ENCODE results near the gene COL6A5. TPM values are rescaled to one million over a fixed set of nuclear protein-coding genes. Genes with fewer than 3 reads are reported as not detected.

The COL6A5 gene
- total and polyA plus RNA-seq, 10 of the 15 experiments (the other 5 are each of a cell fraction or from before 2014, with no cell fraction given): 0.04 to 0.11 TPM; not detected in 8

DNA sequence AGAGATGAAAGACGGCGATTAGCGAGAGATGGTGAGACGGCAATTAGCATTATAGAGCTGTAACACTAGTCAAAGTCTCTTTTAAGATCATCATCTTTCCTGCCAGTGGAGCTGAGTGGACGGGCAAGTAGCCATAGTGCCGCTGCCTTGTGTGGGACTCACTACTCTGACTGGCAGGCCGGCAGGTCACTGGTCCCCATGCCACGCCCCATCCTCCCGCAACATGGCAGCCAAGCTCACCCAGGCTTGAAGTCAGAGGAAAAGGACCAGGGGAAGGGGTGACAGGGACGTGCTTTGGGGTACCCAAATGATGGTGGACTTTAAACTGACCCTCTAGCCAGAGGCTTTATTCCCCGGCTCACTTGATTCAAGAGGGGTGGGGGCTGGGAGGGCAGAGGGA lies 44.6 kb upstream of the COL6A5 start (continued):
- no peak for TF ChIP-seq CHD1 (IDR thresholded peaks at IDR 0.05; ENCODE audit: low read depth, low read length)
- TF ChIP-seq RELB (IDR thresholded peaks at IDR 0.05; ENCODE audit: low read depth): no peak

- no peaks in the 10 kb centered on the region for H3K4me1 ChIP-seq (ENCODE audit: control insufficient read depth, insufficient read depth, low read length)
- ATAC-seq: no peak
- H3K9ac ChIP-seq (ENCODE audit: control insufficient read depth, insufficient read depth, low read length): no peak overlapping the region
- H4K20me1 ChIP-seq (ENCODE audit: control insufficient read depth, insufficient read depth): no peaks in the 10 kb centered on the region
- no peak overlapping the region for H3K4me2 ChIP-seq (ENCODE audit: control insufficient read depth, insufficient read depth)
- intact Hi-C loops (cut with micrococcal nuclease; ENCODE audit: unreplicated experiment) (no loop called here), in situ Hi-C loops (cut with MboI) (no loop called here)
- no peak overlapping the region for H2AFZ ChIP-seq (ENCODE audit: control insufficient read depth, low read depth, low read length)
- SMC1A ChIA-PET (ENCODE audit: uncharacterized antibody, unreplicated experiment): no interaction called here
- DNase-seq (ENCODE audit: low read depth, low spot score): no peak
- no peaks in the 10 kb centered on the region for H3K27me3 ChIP-seq (replicated peaks in 1 of 2; ENCODE audit: control insufficient read depth in 2 of 2, insufficient read depth in 2 of 2, low read length in 1 of 2)
- no peaks in the 10 kb centered on the region for H3K9me3 ChIP-seq (replicated peaks; ENCODE audit: control insufficient read depth, insufficient read depth, low read length)
- no peaks in the 10 kb centered on the region for H3K36me3 ChIP-seq (ENCODE audit: control insufficient read depth in 2 of 2, insufficient read depth in 2 of 2, low read length in 1 of 2)
- H3K79me2 ChIP-seq (ENCODE audit: control insufficient read depth, insufficient read depth, low read length): no peaks in the 10 kb centered on the region
- WGBS (ENCODE audit: insufficient coverage, insufficient replicate concordance, low lambda C conversion rate, missing lambda C conversion rate): 6% methylated on average over 4 of the region's 4 CpGs
- POLR2A ChIA-PET: no interaction called here
- BruUV-seq (replicated peaks): no TSS peak
- H3K27ac ChIP-seq (ENCODE audit: control insufficient read depth, insufficient read depth): no peak overlapping the region
- no peak for FAIRE-seq
- CTCF ChIA-PET: no interaction called here
- RAD21 ChIA-PET (ENCODE audit: unreplicated experiment): no interaction called here
- no peak overlapping the region for H3K4me3 ChIP-seq
- TF ChIP-seq MTA2 (IDR thresholded peaks at IDR 0.05; ENCODE audit: low read depth) (no peak), RFX5 (IDR thresholded peaks at IDR 0.05; ENCODE audit: low read depth, low read length) (no peak), NFYB (IDR thresholded peaks at IDR 0.05; ENCODE audit: insufficient read depth, low read depth, low read length) (no peak), ESRRA (IDR thresholded peaks at IDR 0.05; ENCODE audit: low read length) (no peak), MTA3 (IDR thresholded peaks at IDR 0.05; ENCODE audit: borderline replicate concordance, low read length) (no peak), CUX1 (IDR thresholded peaks at IDR 0.05; ENCODE audit: insufficient replicate concordance, low read depth, low read length) (no peak), STAT1 (conservative IDR thresholded peaks at IDR 0.05) (no peak), EP300 (IDR thresholded peaks at IDR 0.05; ENCODE audit: borderline replicate concordance in 1 of 2, control insufficient read depth in 1 of 2, low read depth in 2 of 2, low read length in 2 of 2) (no peak), IRF4 (IDR thresholded peaks at IDR 0.05; ENCODE audit: low read depth, low read length) (no peak), TCF3 (IDR thresholded peaks at IDR 0.05; ENCODE audit: borderline replicate concordance, insufficient read depth, low read depth, low read length) (no peak), SREBF2 (IDR thresholded peaks at IDR 0.05; ENCODE audit: low read length) (no peak), SMARCA5 (IDR thresholded peaks at IDR 0.05) (no peak), RCOR1 (conservative IDR thresholded peaks at IDR 0.05; ENCODE audit: low read depth, low read length) (no peak), SREBF1 (IDR thresholded peaks at IDR 0.05; ENCODE audit: low read length) (no peak), EGR1 (IDR thresholded peaks at IDR 0.05; ENCODE audit: borderline replicate concordance in 1 of 2, low read depth in 2 of 2, low read length in 2 of 2) (no peak)
These were observed 35.4 kb upstream of the COL6A5 start for GRCh38 chr3:130310109-130310508.

All from GM12878 (cell line).